Stimulated activated CD4-positive, alpha-beta T cell treated with anti-CD3 and anti-CD28 coated beads, Interleukin-12 subunit alpha, Interleukin-12 subunit beta, amount 100 ng/mL, for 48 hours (primary cell): ENCODE data around the gene EIF4EBP3.
"Not testable (repeated sequence)": the region's sequence is repeated elsewhere in the genome, so short reads cannot be mapped to it uniquely, and the experiment has no call there.

ENCODE experiments used
- DNase-seq, 3 donors: peaks; one replicate each; pipeline ENCODE4 v3.0.0-alpha.2; 2020; ENCODE audit warnings: low read depth in 2 of 3, low spot score in 1 of 3

The EIF4EBP3 gene

DNA sequence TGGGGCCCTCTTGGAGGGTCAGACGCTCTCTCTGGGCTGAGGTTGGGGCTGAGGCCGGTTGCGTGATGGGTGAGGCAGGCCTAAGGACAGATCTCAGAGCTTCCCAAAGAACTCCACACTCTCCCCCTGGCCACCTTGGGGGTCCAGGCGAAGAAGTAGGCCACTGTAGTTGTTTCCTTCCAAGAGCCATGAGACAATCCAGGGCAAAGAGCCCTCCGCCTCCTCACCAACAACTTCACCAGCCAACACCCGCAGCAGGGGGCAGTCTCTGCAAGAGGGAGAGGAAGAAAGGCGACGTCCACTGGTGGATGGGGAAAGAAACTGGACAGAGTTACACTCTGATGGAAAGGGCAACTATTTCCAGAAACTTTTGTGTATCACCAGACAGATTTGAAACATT lies 27.8 kb downstream of the EIF4EBP3 start:
- no peak for DNase-seq

GRCh38 chr5:140576776-140577201 lies 29.3 kb downstream of the EIF4EBP3 start:
- no peak for DNase-seq

GRCh38 chr5:140579188-140579747 lies 31.8 kb downstream of the EIF4EBP3 start:
- DNase-seq: not testable (repeated sequence)

GRCh38 chr5:140587495-140587894 lies 40.0 kb downstream of the EIF4EBP3 start:
- DNase-seq: no peak

DNA sequence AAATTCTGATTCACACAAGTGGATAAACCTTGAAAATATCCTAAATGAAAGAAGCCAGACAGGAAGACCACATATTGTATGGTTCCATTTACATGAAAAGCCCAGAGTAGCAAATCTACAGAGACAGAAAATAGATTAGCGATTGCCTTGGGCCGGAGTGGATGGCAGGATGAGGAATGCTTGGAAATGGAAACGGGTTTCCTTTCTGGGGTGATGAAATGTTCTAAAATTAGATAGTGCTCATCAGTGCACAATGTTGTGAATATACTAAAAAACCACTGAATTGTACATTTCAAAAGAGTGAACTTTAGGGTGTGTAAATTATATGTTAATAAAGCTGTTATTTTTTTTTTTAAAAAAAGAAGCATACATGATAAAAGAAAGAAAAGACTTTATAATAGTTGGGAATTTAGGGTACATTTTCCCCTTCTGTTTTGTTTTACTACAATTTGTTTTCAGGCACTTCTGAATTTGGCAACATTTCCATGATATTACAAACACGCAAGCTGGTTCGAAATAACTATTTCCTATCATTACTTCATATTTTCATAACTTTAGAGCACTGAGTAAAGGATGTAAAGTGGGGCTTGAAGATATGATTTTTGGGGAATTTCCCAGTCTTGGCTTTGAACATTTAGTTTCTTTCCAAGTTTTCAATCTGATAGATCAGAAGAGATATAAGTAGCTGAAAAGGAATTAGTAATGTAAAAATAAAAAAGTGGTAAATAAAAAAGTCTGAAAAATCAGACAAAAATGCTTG lies 41.0 kb downstream of the EIF4EBP3 start:
- no peak for DNase-seq

DNA sequence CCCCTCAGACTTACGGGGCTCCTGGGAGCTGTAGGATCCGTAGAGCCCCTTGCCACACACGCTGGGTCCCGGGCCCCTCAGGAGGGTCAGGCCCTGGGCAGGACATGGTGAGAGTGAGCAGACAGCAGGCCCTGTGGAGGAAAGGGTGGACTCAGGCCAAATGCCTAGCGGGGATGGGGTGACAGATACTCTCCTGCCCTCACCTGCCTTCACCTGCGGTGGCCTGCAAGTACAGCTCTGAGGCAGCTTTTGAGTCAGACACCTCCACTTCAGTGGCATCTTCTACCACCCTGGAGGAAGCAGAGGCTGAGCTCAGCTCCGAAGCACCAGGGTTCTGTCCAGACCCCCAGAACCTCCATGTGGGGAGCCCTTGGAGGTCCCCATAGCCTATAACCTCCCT lies 43.4 kb downstream of the EIF4EBP3 start:
- no peak for DNase-seq

DNA sequence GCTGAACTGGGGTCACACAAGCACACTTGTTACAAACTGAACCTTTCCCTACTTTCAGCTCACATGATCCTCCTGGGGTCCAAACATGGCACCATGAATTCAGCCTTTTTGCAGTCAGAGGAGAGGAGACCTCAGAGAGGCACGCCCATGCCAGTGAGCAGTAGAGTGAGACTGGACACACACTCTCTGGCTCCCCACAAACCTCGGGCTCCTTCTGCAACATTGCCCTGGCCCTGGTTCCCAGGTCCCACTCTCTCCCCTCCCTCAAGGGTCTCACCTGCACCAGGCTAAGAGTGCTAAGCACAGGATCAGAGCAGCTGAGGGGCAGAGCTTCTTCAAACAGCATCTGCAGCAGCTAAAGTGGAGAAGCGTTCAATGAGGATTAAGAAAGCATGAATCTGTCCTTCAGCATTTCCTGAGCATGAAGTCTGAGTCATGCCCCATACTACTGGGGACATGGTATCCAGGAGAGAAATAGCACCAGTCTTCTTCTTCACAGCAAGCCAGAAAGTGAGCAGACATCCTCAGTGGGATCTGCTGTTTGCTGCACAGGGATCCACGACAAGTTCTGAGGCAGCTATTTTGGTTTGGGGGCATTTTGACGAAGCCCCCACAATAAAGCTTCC lies 44.4 kb downstream of the EIF4EBP3 start:
- no peak for DNase-seq

GRCh38 chr5:140593070-140593469 lies 45.6 kb downstream of the EIF4EBP3 start:
- DNase-seq: not testable (repeated sequence)

DNA sequence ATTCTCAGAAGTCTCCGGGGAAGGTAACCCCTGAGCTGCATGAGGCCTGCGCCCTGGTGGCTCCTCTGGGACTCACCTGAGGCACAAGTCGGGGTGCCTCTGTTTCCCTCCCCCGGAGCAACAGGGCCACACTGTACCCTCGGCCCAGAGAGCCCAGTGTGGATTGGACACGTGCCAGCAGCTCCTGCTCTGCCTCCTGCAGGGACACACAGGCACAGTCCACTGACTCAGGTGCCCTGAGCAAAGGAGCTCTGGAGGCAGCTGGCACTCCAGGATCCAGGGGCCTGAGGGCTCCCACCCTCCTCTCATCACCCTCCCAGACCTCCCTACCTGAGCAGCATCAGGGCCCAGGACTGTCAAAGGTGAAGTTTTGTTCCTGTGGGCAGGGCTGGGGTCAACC lies 46.7 kb downstream of the EIF4EBP3 start:
- no peak for DNase-seq

GRCh38 chr5:140595538-140596300 lies 48.3 kb downstream of the EIF4EBP3 start:
- no peak for DNase-seq

- DNase-seq: no peak
Measured at GRCh38 chr5:140596321-140596741, 48.9 kb downstream of the EIF4EBP3 start.

- no peak for DNase-seq
Measured at GRCh38 chr5:140598836-140599235, 51.4 kb downstream of the EIF4EBP3 start.
